Activated naive CD8-positive, alpha-beta T cell treated with anti-CD3 and anti-CD28 coated beads, Interleukin-2, amount 50 U/mL, for 16 hours (primary cell): ENCODE data around the gene CFB.
"Not testable (repeated sequence)": the region's sequence is repeated elsewhere in the genome, so short reads cannot be mapped to it uniquely, and the experiment has no call there.

Experiments used
- DNase-seq: peaks from one replicate; pipeline ENCODE4 v3.0.0-alpha.2; 2020; ENCODE audit warnings: low read depth, low spot score

CFB gene

GRCh38 chr6:31911826-31912585 is 33.9 kb upstream of the CFB start:
- DNase-seq = no peak

GRCh38 chr6:31915351-31915750 is 30.5 kb upstream of the CFB start:
- no peak for DNase-seq

GRCh38 chr6:31915756-31916155 is 30.1 kb upstream of the CFB start:
- DNase-seq = no peak

GRCh38 chr6:31918069-31918720 is 27.7 kb upstream of the CFB start:
- DNase-seq = no peak

- DNase-seq = no peak
Observed at GRCh38 chr6:31919624-31920303, 26.1 kb upstream of the CFB start.

GRCh38 chr6:31920811-31921210 is 25.1 kb upstream of the CFB start:
- no peak for DNase-seq

- DNase-seq = no peak
Observed at GRCh38 chr6:31922942-31923341, 23.0 kb upstream of the CFB start.

- no peak for DNase-seq
Observed at GRCh38 chr6:31927242-31927862, 18.5 kb upstream of the CFB start, which contains the start of gene C2. Gene C2 (plus strand): TSS chr6:31927717. CDS start chr6:31927753, 36 bp downstream.

- no peak for DNase-seq
Observed at GRCh38 chr6:31927863-31928671, 17.8 kb upstream of the CFB start.

GRCh38 chr6:31928672-31928939 is 17.3 kb upstream of the CFB start:
- DNase-seq = no peak

- no peak for DNase-seq
Observed at GRCh38 chr6:31930962-31931361, 14.9 kb upstream of the CFB start.

- DNase-seq = not testable (repeated sequence)
Observed at GRCh38 chr6:31932137-31932536, 13.8 kb upstream of the CFB start.

GRCh38 chr6:31933537-31933936 is 12.4 kb upstream of the CFB start:
- no peak for DNase-seq

- DNase-seq = no peak
Observed at GRCh38 chr6:31935021-31935420, 10.9 kb upstream of the CFB start.

GRCh38 chr6:31935823-31936222 is 10.1 kb upstream of the CFB start:
- no peak for DNase-seq

GRCh38 chr6:31940256-31940664 is 5.6 kb upstream of the CFB start:
- no peak for DNase-seq

- no peak for DNase-seq
Observed at GRCh38 chr6:31943742-31944141, 2.2 kb upstream of the CFB start.

GRCh38 chr6:31945154-31945506 is 765 bp upstream of the CFB start:
- DNase-seq = no peak

- DNase-seq = no peak
Observed at GRCh38 chr6:31946370-31946885, 533 bp downstream of the CFB start.

- DNase-seq = no peak
Observed at GRCh38 chr6:31947070-31947675, 1.3 kb downstream of the CFB start.

GRCh38 chr6:31947864-31948263 is 2.0 kb downstream of the CFB start:
- DNase-seq = no peak
